GM12891 (cell line): ENCODE results near the gene UBE2B.

Experiments used
- PAX5 ChIP-seq: IDR thresholded peaks from 2 replicates; pipeline ENCODE4 v1.6.1; 2011; ENCODE audit warnings: low read length, moderate library complexity, mild to moderate bottlenecking; ENCODE audit not compliant: insufficient read depth, severe bottlenecking
- POLR2A ChIP-seq: IDR thresholded peaks from 2 replicates; pipeline ENCODE4 v1.6.1; 2011; ENCODE audit warnings: low read depth, low read length, control low read depth
- POLR2AphosphoS5 ChIP-seq: IDR thresholded peaks from 2 replicates; pipeline ENCODE4 v1.6.1; 2011; ENCODE audit warnings: low read depth, low read length, control low read depth

DNA sequence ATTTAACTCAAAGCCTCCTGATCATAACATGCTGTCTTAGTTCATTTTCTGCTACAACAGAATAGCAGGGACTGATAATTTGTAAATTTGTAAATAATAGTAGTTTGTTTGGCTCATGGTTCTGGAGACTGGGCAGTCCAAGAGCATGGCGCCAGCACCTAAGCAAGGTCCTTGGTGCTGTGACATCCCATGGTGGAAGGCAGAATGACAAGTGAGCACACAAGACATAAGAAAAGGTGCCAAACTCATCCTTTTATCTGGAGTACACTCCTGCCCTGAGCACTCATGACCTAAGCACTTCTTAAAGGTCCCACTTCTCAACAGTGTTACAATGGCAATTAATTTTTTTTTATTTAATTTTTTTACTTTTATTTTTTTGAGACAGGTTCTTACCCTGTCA, 16.1 kb downstream of the UBE2B start:
- TF ChIP-seq POLR2AphosphoS5 (no peak), POLR2A (no peak), PAX5 (no peak)
